Calu3 (cell line): ENCODE results near the gene IFIT1. TPM values are rescaled to one million over a fixed set of nuclear protein-coding genes. Genes with fewer than 3 reads are reported as not detected.

ENCODE experiments used
- BruUV-seq: library from RNA; stranded (reverse); fragments of 400-500 nt; replicated peaks from 2 replicates; lab custom pipeline; 2021; lab: Mats Ljungman, UMichigan
- CTCF ChIA-PET: fragments of 300-600 bp; sonication (Branson Sonifier 250); formaldehyde crosslinking; loops from one replicate; lab custom pipeline; 2022; ENCODE audit warnings: antibody characterized with exemption; lab: Charles Lee
- DNase-seq: peaks from one replicate; pipeline ENCODE4 v3.0.0; 2022
- H3K27ac Mint-ChIP-seq: one replicate; pipeline ENCODE4 v1.8.0; 2022; ENCODE audit warnings: mixed read lengths; ENCODE audit not compliant: unreplicated experiment
- H3K27me3 Mint-ChIP-seq: one replicate; pipeline ENCODE4 v1.8.0; 2022; ENCODE audit warnings: mixed read lengths; ENCODE audit not compliant: unreplicated experiment
- H3K36me3 Mint-ChIP-seq: one replicate; pipeline ENCODE4 v1.8.0; 2022; ENCODE audit warnings: mild to moderate bottlenecking, moderate library complexity, mixed read lengths; ENCODE audit not compliant: insufficient read depth, unreplicated experiment
- H3K4me1 Mint-ChIP-seq: one replicate; pipeline ENCODE4 v1.8.0; 2022; ENCODE audit warnings: mild to moderate bottlenecking, low read depth, mixed read lengths; ENCODE audit not compliant: unreplicated experiment
- H3K4me3 Mint-ChIP-seq: one replicate; pipeline ENCODE4 v1.8.0; 2022; ENCODE audit warnings: mild to moderate bottlenecking, low read depth, moderate library complexity, mixed read lengths; ENCODE audit not compliant: unreplicated experiment
- H3K9me3 Mint-ChIP-seq: one replicate; pipeline ENCODE4 v1.8.0; 2022; ENCODE audit warnings: low read depth, mixed read lengths; ENCODE audit not compliant: unreplicated experiment
- intact Hi-C: fragments of 100-400 bp; cut with micrococcal nuclease; formaldehyde crosslinking; loops from one replicate; pipeline ENCODE4 v1.10.0; 2022; ENCODE audit not compliant: unreplicated experiment
- total RNA-seq: library from RNA; stranded (reverse); gene quantifications from 2 replicates; pipeline ENCODE4 v1.2.3, GENCODE V29; 2022
- TF ChIP-seq, protein P1 (sequence below): fragments of 200-600 bp; IDR thresholded peaks from one replicate; pipeline ENCODE4 v1.8.0; 2022; ENCODE audit warnings: antibody characterized with exemption; ENCODE audit not compliant: unreplicated experiment

The IFIT1 gene
- total RNA-seq, 1 experiment from 2014 or later: 52.3 TPM

DNA sequence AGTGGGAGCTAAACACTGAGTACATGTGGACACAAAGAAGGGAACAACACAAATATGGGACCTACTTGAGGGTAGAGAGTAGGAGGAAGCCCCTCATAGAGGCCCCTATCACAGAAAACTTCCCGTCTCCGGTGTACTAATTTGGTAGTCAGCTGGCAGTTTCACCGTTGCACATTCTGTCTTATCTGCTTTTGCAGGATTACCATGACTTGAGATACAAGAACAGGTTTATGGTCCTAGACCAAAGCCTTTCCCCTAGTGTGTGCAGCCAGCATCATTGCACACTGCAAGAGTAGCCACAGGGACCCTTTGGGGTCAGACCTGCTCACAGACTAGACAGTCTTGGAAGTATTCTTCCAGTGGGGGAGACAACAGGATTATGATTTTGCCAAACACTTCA, 20.4 kb upstream of the IFIT1 start:
- Mint-ChIP-seq H3K4me3 (no peak overlapping the region), H3K36me3 (peaks cover 6% of the 10 kb centered on the region), H3K27ac (no peak overlapping the region), H3K4me1 (peaks cover 28% of the 10 kb centered on the region), H3K27me3 (no peaks in the 10 kb centered on the region), H3K9me3 (no peaks in the 10 kb centered on the region)
- CTCF ChIA-PET: no interaction called here
- DNase-seq: no peak
- TF ChIP-seq, protein P1, sequence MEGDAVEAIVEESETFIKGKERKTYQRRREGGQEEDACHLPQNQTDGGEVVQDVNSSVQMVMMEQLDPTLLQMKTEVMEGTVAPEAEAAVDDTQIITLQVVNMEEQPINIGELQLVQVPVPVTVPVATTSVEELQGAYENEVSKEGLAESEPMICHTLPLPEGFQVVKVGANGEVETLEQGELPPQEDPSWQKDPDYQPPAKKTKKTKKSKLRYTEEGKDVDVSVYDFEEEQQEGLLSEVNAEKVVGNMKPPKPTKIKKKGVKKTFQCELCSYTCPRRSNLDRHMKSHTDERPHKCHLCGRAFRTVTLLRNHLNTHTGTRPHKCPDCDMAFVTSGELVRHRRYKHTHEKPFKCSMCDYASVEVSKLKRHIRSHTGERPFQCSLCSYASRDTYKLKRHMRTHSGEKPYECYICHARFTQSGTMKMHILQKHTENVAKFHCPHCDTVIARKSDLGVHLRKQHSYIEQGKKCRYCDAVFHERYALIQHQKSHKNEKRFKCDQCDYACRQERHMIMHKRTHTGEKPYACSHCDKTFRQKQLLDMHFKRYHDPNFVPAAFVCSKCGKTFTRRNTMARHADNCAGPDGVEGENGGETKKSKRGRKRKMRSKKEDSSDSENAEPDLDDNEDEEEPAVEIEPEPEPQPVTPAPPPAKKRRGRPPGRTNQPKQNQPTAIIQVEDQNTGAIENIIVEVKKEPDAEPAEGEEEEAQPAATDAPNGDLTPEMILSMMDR: no peak
- intact Hi-C loops: no loop called here
- no TSS peak for BruUV-seq

DNA sequence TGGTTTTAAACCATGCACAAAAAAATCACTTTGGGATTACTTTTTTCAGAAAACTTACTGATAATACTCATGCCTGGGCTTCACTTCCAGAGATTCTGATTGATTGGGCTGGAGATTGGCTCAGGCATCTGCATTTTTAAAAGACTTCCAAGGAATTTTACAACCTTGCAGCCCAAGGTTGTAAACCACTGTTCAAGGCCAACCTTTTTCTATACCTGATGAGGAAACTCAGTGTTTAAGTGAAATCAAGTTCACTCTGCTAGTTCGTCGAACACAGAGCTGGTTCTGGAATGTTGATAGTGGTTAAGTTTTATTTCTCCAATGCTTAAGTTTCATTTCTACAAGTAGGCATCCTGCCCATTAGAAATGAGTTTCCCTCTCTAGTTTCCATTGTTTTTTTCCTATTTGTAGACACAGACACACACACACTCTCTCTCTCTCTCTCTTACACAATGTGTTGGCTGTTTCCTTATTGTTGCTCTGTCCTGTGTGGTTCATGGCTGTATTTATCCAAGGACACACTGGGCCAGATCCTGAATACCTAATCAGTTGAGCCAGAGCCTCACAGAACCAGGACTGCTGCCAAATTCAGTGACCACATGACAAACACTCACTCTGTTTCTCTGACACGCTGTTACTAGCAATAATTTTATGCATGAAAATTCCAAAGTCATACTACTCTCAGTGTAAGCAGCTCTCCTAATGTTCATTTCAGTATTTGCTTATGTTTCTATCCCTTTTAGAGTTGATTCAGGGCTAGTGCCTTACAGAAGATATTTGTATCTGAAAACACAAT, 18.3 kb upstream of the IFIT1 start:
- no peaks in the 10 kb centered on the region for H3K27me3 Mint-ChIP-seq
- intact Hi-C loops: no loop called here
- peak overlapping the region; percentile 21 for H3K4me3 Mint-ChIP-seq
- peaks cover 20% of the 10 kb centered on the region for H3K4me1 Mint-ChIP-seq
- no TSS peak for BruUV-seq
- CTCF ChIA-PET: interaction anchor here (0.7 to 1.3 kb wide), 3 partner anchors 122 to 442 kb away, joined by 3 read pairs; partner anchors contain the start of gene LIPA
- TF ChIP-seq, protein P1: no peak
- H3K36me3 Mint-ChIP-seq: peaks cover 6% of the 10 kb centered on the region
- H3K27ac Mint-ChIP-seq: peak overlapping the region; percentile 63
- H3K9me3 Mint-ChIP-seq: no peaks in the 10 kb centered on the region
- DNase-seq: peak; percentile 53

DNA sequence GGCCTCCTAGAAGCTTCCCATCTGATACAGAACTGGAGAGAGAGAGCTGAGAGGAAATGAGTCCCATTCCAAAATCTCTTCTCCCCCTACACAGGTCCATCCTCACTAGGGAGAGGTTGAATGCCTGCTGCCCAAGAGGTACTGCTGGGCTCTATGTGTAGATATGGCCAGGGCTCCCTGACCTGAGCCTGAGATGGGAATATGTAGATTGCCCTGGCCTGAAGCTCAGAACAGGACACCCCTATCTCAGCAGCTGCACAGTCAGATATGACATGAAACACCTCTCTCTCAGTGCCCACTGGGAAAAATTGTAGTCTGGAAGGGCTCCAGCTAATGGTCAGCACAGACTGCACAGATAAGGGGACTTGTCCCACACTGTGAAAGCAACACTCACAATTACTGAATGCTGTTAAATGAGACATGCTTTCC, 17.7 kb upstream of the IFIT1 start:
- TF ChIP-seq, protein P1: no peak
- Mint-ChIP-seq H3K4me1 (peaks cover 14% of the 10 kb centered on the region), H3K27ac (no peak overlapping the region), H3K36me3 (peaks cover 6% of the 10 kb centered on the region), H3K4me3 (no peak overlapping the region), H3K27me3 (no peaks in the 10 kb centered on the region), H3K9me3 (no peaks in the 10 kb centered on the region)
- CTCF ChIA-PET: interaction anchor here (1.0 to 1.3 kb wide), 2 partner anchors 123 to 442 kb away, joined by 3 read pairs; partner anchors contain the start of gene LIPA
- BruUV-seq: no TSS peak
- intact Hi-C loops: no loop called here
- DNase-seq: no peak

DNA sequence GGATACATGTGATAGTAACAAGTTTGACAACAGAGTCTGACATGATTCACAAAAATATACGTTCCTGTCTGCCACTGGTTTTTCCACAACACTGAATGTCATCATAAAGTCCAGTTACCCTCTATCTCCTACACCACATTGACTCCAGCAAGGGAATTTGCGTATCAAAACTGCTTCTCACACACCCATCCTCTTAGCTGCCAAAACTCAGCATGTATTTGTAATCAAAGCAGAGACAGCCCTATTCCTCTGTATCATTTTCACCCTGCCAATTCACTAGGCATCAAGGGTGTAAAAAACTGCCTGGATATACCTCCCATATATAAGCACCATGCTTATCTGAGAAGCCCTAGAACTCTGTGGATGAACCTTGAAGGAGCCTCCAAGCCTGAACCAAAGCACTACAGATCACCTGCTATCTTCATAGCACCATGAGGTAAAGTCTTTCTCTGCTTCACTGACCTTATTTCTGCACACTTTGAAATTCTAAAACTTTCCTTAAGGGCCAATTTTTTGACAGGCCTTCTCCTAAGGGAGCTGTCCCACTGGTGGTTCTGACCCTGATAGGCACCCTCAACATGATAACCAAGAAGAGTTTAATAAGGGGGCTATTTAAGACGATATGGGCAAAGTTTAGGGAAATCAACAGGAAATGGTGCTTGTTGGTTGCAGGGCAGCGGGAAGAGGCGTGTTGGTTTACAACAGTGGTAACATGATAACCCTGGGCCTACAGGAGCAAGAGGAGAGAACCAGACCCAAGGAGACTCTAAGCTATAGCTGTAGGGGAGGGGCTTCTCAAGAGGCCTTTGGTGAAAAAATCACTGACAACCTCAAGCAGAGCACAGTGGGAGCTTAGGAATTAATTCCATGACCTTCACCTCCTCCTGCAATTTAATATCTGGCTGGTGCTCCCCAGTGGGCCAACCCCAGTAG, 14.5 kb upstream of the IFIT1 start, which contains the start of gene IFIT1B:
Gene IFIT1B, plus strand, starts transcription at position 352 of the 933 bp plus-strand sequence. Its CDS starts 80 bp downstream, at position 432.
- Mint-ChIP-seq H3K36me3 (peaks cover 6% of the 10 kb centered on the region), H3K9me3 (no peaks in the 10 kb centered on the region), H3K27ac (no peak within 1 kb of the TSS), H3K4me1 (peaks cover 14% of the 10 kb centered on the region), H3K4me3 (no peak within 1 kb of the TSS), H3K27me3 (no peaks in the 10 kb centered on the region)
- TF ChIP-seq, protein P1: no peak
- no peak for DNase-seq
- no TSS peak for BruUV-seq
- intact Hi-C loops: no loop called here
- CTCF ChIA-PET: no interaction called here
